ENCODE measurements around the gene PIP4K2B.

Gene PIP4K2B

GRCh38 chr17:38762231-38762630, 37.1 kb downstream of the PIP4K2B start:
- no peaks in the 10 kb centered on the region for H3K27me3 ChIP-seq (ENCODE audit: insufficient read depth, low read length)
- H3K9me3 ChIP-seq (ENCODE audit: low read length) = no peaks in the 10 kb centered on the region
- no peaks in the 10 kb centered on the region for H3K4me1 ChIP-seq (ENCODE audit: insufficient read depth, low read length)
- H2AFZ ChIP-seq (ENCODE audit: low read depth, low read length) = no peak overlapping the region
- H3K4me3 ChIP-seq (ENCODE audit: low read length) = no peak overlapping the region
- H3K36me3 ChIP-seq (ENCODE audit: insufficient read depth, low read length) = peaks cover 75% of the 10 kb centered on the region

GRCh38 chr17:38761612-38762011, 37.7 kb downstream of the PIP4K2B start:
- Histone ChIP-seq H2AFZ (ENCODE audit: low read depth, low read length) (no peak overlapping the region), H3K27me3 (ENCODE audit: insufficient read depth, low read length) (no peaks in the 10 kb centered on the region), H3K4me1 (ENCODE audit: insufficient read depth, low read length) (no peaks in the 10 kb centered on the region), H3K9me3 (ENCODE audit: low read length) (no peaks in the 10 kb centered on the region), H3K36me3 (ENCODE audit: insufficient read depth, low read length) (peaks cover 69% of the 10 kb centered on the region), H3K4me3 (ENCODE audit: low read length) (no peak overlapping the region)

- Histone ChIP-seq H2AFZ (ENCODE audit: low read depth, low read length) (no peak overlapping the region), H3K4me1 (ENCODE audit: insufficient read depth, low read length) (peaks cover 21% of the 10 kb centered on the region), H3K4me3 (ENCODE audit: low read length) (peak overlapping the region; percentile 67), H3K27me3 (ENCODE audit: insufficient read depth, low read length) (no peaks in the 10 kb centered on the region), H3K36me3 (ENCODE audit: insufficient read depth, low read length) (peaks cover 18% of the 10 kb centered on the region), H3K9me3 (ENCODE audit: low read length) (no peaks in the 10 kb centered on the region)
These were observed 46.3 kb downstream of the PIP4K2B start for GRCh38 chr17:38753071-38753506.

GRCh38 chr17:38752308-38753070, 46.9 kb downstream of the PIP4K2B start, which contains the start of gene PSMB3:
TSS of gene PSMB3 (plus strand) at chr17:38752741. CDS start at chr17:38752827, 86 bp downstream.
- peak within 1 kb of the TSS; percentile 67 for H3K4me3 ChIP-seq (ENCODE audit: low read length)
- no peaks in the 10 kb centered on the region for H3K27me3 ChIP-seq (ENCODE audit: insufficient read depth, low read length)
- peak within 1 kb of the TSS; percentile 35 for H2AFZ ChIP-seq (ENCODE audit: low read depth, low read length)
- H3K36me3 ChIP-seq (ENCODE audit: insufficient read depth, low read length) = peaks cover 15% of the 10 kb centered on the region
- no peaks in the 10 kb centered on the region for H3K9me3 ChIP-seq (ENCODE audit: low read length)
- peaks cover 21% of the 10 kb centered on the region for H3K4me1 ChIP-seq (ENCODE audit: insufficient read depth, low read length)

- peaks cover 15% of the 10 kb centered on the region for H3K36me3 ChIP-seq (ENCODE audit: insufficient read depth, low read length)
- H3K4me1 ChIP-seq (ENCODE audit: insufficient read depth, low read length) = peaks cover 24% of the 10 kb centered on the region
- no peaks in the 10 kb centered on the region for H3K27me3 ChIP-seq (ENCODE audit: insufficient read depth, low read length)
- peak overlapping the region; percentile 67 for H3K4me3 ChIP-seq (ENCODE audit: low read length)
- peak overlapping the region; percentile 35 for H2AFZ ChIP-seq (ENCODE audit: low read depth, low read length)
- no peaks in the 10 kb centered on the region for H3K9me3 ChIP-seq (ENCODE audit: low read length)
These were observed 47.5 kb downstream of the PIP4K2B start for GRCh38 chr17:38751808-38752307.

GRCh38 chr17:38751144-38751807, 48.1 kb downstream of the PIP4K2B start:
- H3K4me1 ChIP-seq (ENCODE audit: insufficient read depth, low read length) = peaks cover 30% of the 10 kb centered on the region
- no peaks in the 10 kb centered on the region for H3K9me3 ChIP-seq (ENCODE audit: low read length)
- no peak overlapping the region for H2AFZ ChIP-seq (ENCODE audit: low read depth, low read length)
- peaks cover 12% of the 10 kb centered on the region for H3K36me3 ChIP-seq (ENCODE audit: insufficient read depth, low read length)
- no peaks in the 10 kb centered on the region for H3K27me3 ChIP-seq (ENCODE audit: insufficient read depth, low read length)
- H3K4me3 ChIP-seq (ENCODE audit: low read length) = peak overlapping the region; percentile 67

GRCh38 chr17:38750312-38751121, 48.8 kb downstream of the PIP4K2B start:
- H3K27me3 ChIP-seq (ENCODE audit: insufficient read depth, low read length) = no peaks in the 10 kb centered on the region
- no peaks in the 10 kb centered on the region for H3K9me3 ChIP-seq (ENCODE audit: low read length)
- H3K4me3 ChIP-seq (ENCODE audit: low read length) = peak overlapping the region; percentile 67
- H3K4me1 ChIP-seq (ENCODE audit: insufficient read depth, low read length) = peaks cover 37% of the 10 kb centered on the region
- peaks cover 5% of the 10 kb centered on the region for H3K36me3 ChIP-seq (ENCODE audit: insufficient read depth, low read length)
- H2AFZ ChIP-seq (ENCODE audit: low read depth, low read length) = peak overlapping the region; percentile 38

GRCh38 chr17:38750044-38750311, 49.4 kb downstream of the PIP4K2B start:
- Histone ChIP-seq H3K36me3 (ENCODE audit: insufficient read depth, low read length) (peaks cover 5% of the 10 kb centered on the region), H3K4me1 (ENCODE audit: insufficient read depth, low read length) (peaks cover 40% of the 10 kb centered on the region), H2AFZ (ENCODE audit: low read depth, low read length) (peak overlapping the region; percentile 38)

GRCh38 chr17:38749223-38750043, 49.9 kb downstream of the PIP4K2B start:
- peaks cover 2% of the 10 kb centered on the region for H3K36me3 ChIP-seq (ENCODE audit: insufficient read depth, low read length)
- H3K27me3 ChIP-seq (ENCODE audit: insufficient read depth, low read length) = no peaks in the 10 kb centered on the region
- H2AFZ ChIP-seq (ENCODE audit: low read depth, low read length) = peak overlapping the region; percentile 38
- H3K9me3 ChIP-seq (ENCODE audit: low read length) = no peaks in the 10 kb centered on the region
- peak overlapping the region; percentile 67 for H3K4me3 ChIP-seq (ENCODE audit: low read length)
- peaks cover 40% of the 10 kb centered on the region for H3K4me1 ChIP-seq (ENCODE audit: insufficient read depth, low read length)

More at GRCh38 chr17:38750044-38750311, 49.4 kb downstream of the PIP4K2B start:
- Histone ChIP-seq H3K27me3 (ENCODE audit: insufficient read depth, low read length) (no peaks in the 10 kb centered on the region), H3K4me3 (ENCODE audit: low read length) (peak overlapping the region; percentile 67), H3K9me3 (ENCODE audit: low read length) (no peaks in the 10 kb centered on the region)

- Histone ChIP-seq H3K27me3 (ENCODE audit: insufficient read depth, low read length) (no peaks in the 10 kb centered on the region), H2AFZ (ENCODE audit: low read depth, low read length) (peak overlapping the region; percentile 38), H3K4me1 (ENCODE audit: insufficient read depth, low read length) (peaks cover 40% of the 10 kb centered on the region), H3K4me3 (ENCODE audit: low read length) (peak overlapping the region; percentile 67), H3K36me3 (ENCODE audit: insufficient read depth, low read length) (peaks cover 3% of the 10 kb centered on the region), H3K9me3 (ENCODE audit: low read length) (no peaks in the 10 kb centered on the region)
These were observed 50.5 kb downstream of the PIP4K2B start for GRCh38 chr17:38748892-38749222.

- Histone ChIP-seq H2AFZ (ENCODE audit: low read depth, low read length) (peak within 1 kb of the TSS; percentile 57), H3K4me3 (ENCODE audit: low read length) (peak within 1 kb of the TSS; percentile 67)
These were observed 51.0 kb downstream of the PIP4K2B start, which contains the start of gene PCGF2 for GRCh38 chr17:38748149-38748891. TSS of gene PCGF2 (minus strand) at chr17:38748336. CDS start at chr17:38740402, 7,934 bp downstream.

More at GRCh38 chr17:38748149-38748891, 51.0 kb downstream of the PIP4K2B start, which contains the start of gene PCGF2:
- no peaks in the 10 kb centered on the region for H3K9me3 ChIP-seq (ENCODE audit: low read length)
- H3K27me3 ChIP-seq (ENCODE audit: insufficient read depth, low read length) = no peaks in the 10 kb centered on the region
- peaks cover 2% of the 10 kb centered on the region for H3K36me3 ChIP-seq (ENCODE audit: insufficient read depth, low read length)
- H3K4me1 ChIP-seq (ENCODE audit: insufficient read depth, low read length) = peaks cover 41% of the 10 kb centered on the region

Data from neuron (in vitro differentiated cells).